HEK293 (cell line): Measurements from ENCODE around the gene EFCAB6.
A peak's percentile ranks its signal among the peaks of the same experiment; 100 is the strongest.

ENCODE experiments used
- CTCF ChIA-PET: fragments of 350-600 bp; formaldehyde crosslinking; extraction: SDS; loops from one replicate; lab custom pipeline; 2021; ENCODE audit warnings: antibody characterized with exemption; lab: Yijun Ruan, JAX
- POLR2A ChIA-PET: fragments of 300-600 bp; formaldehyde crosslinking; extraction: SDS; loops from one replicate; lab custom pipeline; 2020; ENCODE audit warnings: antibody characterized with exemption, inconsistent platforms; lab: Yijun Ruan, JAX
- H3K27ac ChIP-seq: fragments of 200-500 bp; sonication (Bioruptor generic); 2 replicates; pipeline ENCODE4 v1.5.1; 2014; ENCODE audit warnings: low read depth, low read length, control low read depth, inconsistent platforms; ENCODE audit errors: extremely low read depth
- H3K36me3 ChIP-seq, 2 experiments: fragments of 200-500 bp in 1 of 2; sonication (Bioruptor generic) in 1 of 2; 1 replicate in 1 of 2; 2 replicates in 1 of 2; pipeline ENCODE4 v1.5.1; 2014 to 2017; ENCODE audit warnings: inconsistent platforms in 2 of 2, low read length in 2 of 2; ENCODE audit not compliant: control insufficient read depth in 2 of 2, insufficient read depth in 1 of 2
- H3K4me1 ChIP-seq: fragments of 200-500 bp; sonication (Bioruptor generic); 2 replicates; pipeline ENCODE4 v1.5.1; 2014; ENCODE audit warnings: mild to moderate bottlenecking, low read length, inconsistent platforms; ENCODE audit not compliant: control insufficient read depth, insufficient read depth
- H3K4me3 ChIP-seq: 2 replicates; pipeline ENCODE4 v1.5.1; 2011; ENCODE audit warnings: low read depth, mild to moderate bottlenecking, control low read depth, low read length, moderate library complexity
- H3K9me3 ChIP-seq: fragments of 200-500 bp; sonication (Bioruptor generic); 2 replicates; pipeline ENCODE4 v1.5.1; 2014; ENCODE audit warnings: low read depth, low read length, inconsistent platforms; ENCODE audit not compliant: control insufficient read depth, insufficient read depth
- EGR2 ChIP-seq: fragments of 450-650 bp; formaldehyde crosslinking; IDR thresholded peaks from 2 replicates; pipeline ENCODE4 v1.5.1; 2016; ENCODE audit warnings: low read depth, missing biosample characterization, missing genetic modification characterization
- GLI2 ChIP-seq: fragments of 450-650 bp; formaldehyde crosslinking; IDR thresholded peaks from 2 replicates; pipeline ENCODE4; 2017; ENCODE audit warnings: missing biosample characterization, missing genetic modification characterization, low read depth, borderline replicate concordance
- KLF16 ChIP-seq: fragments of 450-650 bp; formaldehyde crosslinking; IDR thresholded peaks from 2 replicates; pipeline ENCODE4 v1.5.1; 2017; ENCODE audit warnings: missing biosample characterization, missing genetic modification characterization
- MEIS1 ChIP-seq: sonication (generic); formaldehyde crosslinking; IDR thresholded peaks from 2 replicates; pipeline ENCODE4 v1.8.1; 2022; ENCODE audit warnings: missing genetic modification reagents, mild to moderate bottlenecking, borderline replicate concordance
- SCRT2 ChIP-seq: fragments of 450-650 bp; formaldehyde crosslinking; IDR thresholded peaks from 2 replicates; pipeline ENCODE4 v1.5.1; 2016; ENCODE audit warnings: missing biosample characterization, missing genetic modification characterization
- SP3 ChIP-seq: fragments of 450-650 bp; formaldehyde crosslinking; IDR thresholded peaks from 2 replicates; pipeline ENCODE4 v1.5.1; 2016; ENCODE audit warnings: missing biosample characterization, missing genetic modification characterization
- ZBTB8A ChIP-seq: fragments of 450-650 bp; formaldehyde crosslinking; IDR thresholded peaks from 2 replicates; pipeline ENCODE4 v1.5.1; 2016; ENCODE audit warnings: missing biosample characterization, missing genetic modification characterization
- ZIC2 ChIP-seq: fragments of 450-650 bp; formaldehyde crosslinking; IDR thresholded peaks from 2 replicates; pipeline ENCODE4 v1.5.1; 2016; ENCODE audit warnings: missing biosample characterization, missing genetic modification characterization
- ZNF169 ChIP-seq: fragments of 450-650 bp; formaldehyde crosslinking; IDR thresholded peaks from 2 replicates; pipeline ENCODE4 v1.5.1; 2016; ENCODE audit warnings: missing biosample characterization, missing genetic modification characterization
- ZNF175 ChIP-seq: fragments of 450-650 bp; formaldehyde crosslinking; IDR thresholded peaks from 2 replicates; pipeline ENCODE4 v1.5.1; 2016; ENCODE audit warnings: missing biosample characterization, missing genetic modification characterization
- ZNF292 ChIP-seq: fragments of 450-650 bp; formaldehyde crosslinking; IDR thresholded peaks from 2 replicates; pipeline ENCODE4 v1.5.1; 2016; ENCODE audit warnings: low read depth, missing biosample characterization, missing genetic modification characterization, borderline replicate concordance
- ZNF366 ChIP-seq: fragments of 450-650 bp; formaldehyde crosslinking; conservative IDR thresholded peaks from 2 replicates; pipeline ENCODE4 v1.5.1; 2016; ENCODE audit warnings: missing biosample characterization, missing genetic modification characterization
- ZNF585B ChIP-seq: fragments of 450-650 bp; formaldehyde crosslinking; IDR thresholded peaks from 2 replicates; pipeline ENCODE4 v1.5.1; 2016; ENCODE audit warnings: missing biosample characterization, missing genetic modification characterization
- ZNF701 ChIP-seq: fragments of 450-650 bp; formaldehyde crosslinking; IDR thresholded peaks from 2 replicates; pipeline ENCODE4 v1.5.1; 2016; ENCODE audit warnings: missing biosample characterization, missing genetic modification characterization
- ZNF707 ChIP-seq: fragments of 450-650 bp; formaldehyde crosslinking; IDR thresholded peaks from 2 replicates; pipeline ENCODE4 v1.5.1; 2016; ENCODE audit warnings: missing biosample characterization, missing genetic modification characterization
- TF ChIP-seq, protein P1 (sequence below): fragments of 450-650 bp; formaldehyde crosslinking; IDR thresholded peaks from 2 replicates; pipeline ENCODE4 v1.5.1; 2017; ENCODE audit warnings: missing biosample characterization, missing genetic modification characterization
- TF ChIP-seq, protein P2 (sequence below): fragments of 450-650 bp; formaldehyde crosslinking; IDR thresholded peaks from 2 replicates; pipeline ENCODE4 v1.5.1; 2017; ENCODE audit warnings: missing biosample characterization, mild to moderate bottlenecking, missing genetic modification characterization, moderate library complexity

The EFCAB6 gene

DNA sequence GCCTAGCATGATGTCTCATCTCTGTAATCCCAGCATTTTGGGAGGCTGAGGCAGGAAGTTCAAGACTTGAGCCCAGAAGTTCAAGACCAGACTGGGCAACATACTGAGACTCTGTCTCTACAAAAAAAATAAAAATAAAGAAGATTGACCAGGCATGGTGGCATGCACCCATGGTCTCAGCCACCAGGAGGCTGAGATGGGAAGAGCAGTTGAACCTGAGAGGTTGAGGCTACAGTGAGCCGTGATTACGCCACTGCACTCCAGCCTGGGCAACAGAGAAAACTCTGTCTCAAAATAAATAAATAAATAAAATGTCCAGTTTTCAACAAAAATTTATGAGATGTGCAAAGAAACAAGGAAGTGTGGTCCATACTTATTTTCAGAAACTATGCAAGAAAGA is 28.3 kb downstream of the EFCAB6 start:
- Histone ChIP-seq H3K27ac (no peak overlapping the region), H3K9me3 (no peaks in the 10 kb centered on the region), H3K4me1 (no peaks in the 10 kb centered on the region)
- TF ChIP-seq, protein P1, sequence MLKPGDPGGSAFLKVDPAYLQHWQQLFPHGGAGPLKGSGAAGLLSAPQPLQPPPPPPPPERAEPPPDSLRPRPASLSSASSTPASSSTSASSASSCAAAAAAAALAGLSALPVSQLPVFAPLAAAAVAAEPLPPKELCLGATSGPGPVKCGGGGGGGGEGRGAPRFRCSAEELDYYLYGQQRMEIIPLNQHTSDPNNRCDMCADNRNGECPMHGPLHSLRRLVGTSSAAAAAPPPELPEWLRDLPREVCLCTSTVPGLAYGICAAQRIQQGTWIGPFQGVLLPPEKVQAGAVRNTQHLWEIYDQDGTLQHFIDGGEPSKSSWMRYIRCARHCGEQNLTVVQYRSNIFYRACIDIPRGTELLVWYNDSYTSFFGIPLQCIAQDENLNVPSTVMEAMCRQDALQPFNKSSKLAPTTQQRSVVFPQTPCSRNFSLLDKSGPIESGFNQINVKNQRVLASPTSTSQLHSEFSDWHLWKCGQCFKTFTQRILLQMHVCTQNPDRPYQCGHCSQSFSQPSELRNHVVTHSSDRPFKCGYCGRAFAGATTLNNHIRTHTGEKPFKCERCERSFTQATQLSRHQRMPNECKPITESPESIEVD: no peak
- TF ChIP-seq GLI2 (tag by site-specific recombination) (no peak), ZNF366 (tag by site-specific recombination) (no peak), ZNF707 (tag by site-specific recombination) (no peak)
- TF ChIP-seq, all 188 proteins: peak for 0
- ChIA-PET CTCF (interaction anchor here (1.0 to 1.2 kb wide), 2 partner anchors 13 to 395 kb away, joined by 3 to 4 read pairs; no protein-coding TSS in a partner anchor), POLR2A (interaction anchor here (0.5 to 0.6 kb wide), 2 partner anchors 393 to 1737 kb away, joined by 5 to 8 read pairs; no protein-coding TSS in a partner anchor)
- H3K36me3 ChIP-seq: no peaks in the 10 kb centered on the region
- H3K4me3 ChIP-seq: no peak overlapping the region

DNA sequence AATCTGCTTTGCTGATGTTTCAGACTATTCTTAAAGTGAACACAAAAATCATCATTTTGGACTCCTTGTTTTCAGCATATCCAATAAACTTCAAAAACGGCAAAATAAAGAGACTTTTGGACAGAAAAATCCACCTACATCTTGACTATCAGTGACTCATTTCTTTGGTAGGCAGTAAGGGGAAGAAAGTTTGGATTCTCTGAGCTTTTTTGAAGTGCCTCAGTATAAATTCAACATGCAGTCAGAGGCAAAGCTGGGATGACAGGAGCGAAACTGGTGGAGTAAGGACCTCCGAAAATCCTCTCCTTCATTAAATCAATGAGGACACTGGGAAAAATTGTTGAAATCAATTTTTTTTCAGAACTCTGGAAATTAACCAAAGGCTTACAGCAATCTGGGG is 29.7 kb downstream of the EFCAB6 start:
- H3K4me3 ChIP-seq: no peak overlapping the region
- ChIA-PET CTCF (interaction anchor here (1.2 to 1.3 kb wide), 3 partner anchors 14 to 37 kb away, joined by 3 to 4 read pairs (median 4); no protein-coding TSS in a partner anchor), POLR2A (no interaction called here)
- H3K27ac ChIP-seq: no peak overlapping the region
- no peaks in the 10 kb centered on the region for H3K9me3 ChIP-seq
- no peaks in the 10 kb centered on the region for H3K36me3 ChIP-seq
- no peak for TF ChIP-seq ZNF292 (tag by site-specific recombination)
- TF ChIP-seq ZBTB8A: no peak
- TF ChIP-seq SP3: no peak
- no peak for TF ChIP-seq ZNF701 (tag by site-specific recombination)
- TF ChIP-seq, protein P2, sequence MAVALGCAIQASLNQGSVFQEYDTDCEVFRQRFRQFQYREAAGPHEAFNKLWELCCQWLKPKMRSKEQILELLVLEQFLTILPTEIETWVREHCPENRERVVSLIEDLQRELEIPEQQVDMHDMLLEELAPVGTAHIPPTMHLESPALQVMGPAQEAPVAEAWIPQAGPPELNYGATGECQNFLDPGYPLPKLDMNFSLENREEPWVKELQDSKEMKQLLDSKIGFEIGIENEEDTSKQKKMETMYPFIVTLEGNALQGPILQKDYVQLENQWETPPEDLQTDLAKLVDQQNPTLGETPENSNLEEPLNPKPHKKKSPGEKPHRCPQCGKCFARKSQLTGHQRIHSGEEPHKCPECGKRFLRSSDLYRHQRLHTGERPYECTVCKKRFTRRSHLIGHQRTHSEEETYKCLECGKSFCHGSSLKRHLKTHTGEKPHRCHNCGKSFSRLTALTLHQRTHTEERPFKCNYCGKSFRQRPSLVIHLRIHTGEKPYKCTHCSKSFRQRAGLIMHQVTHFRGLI: no peak
- TF ChIP-seq ZNF169 (tag by site-specific recombination): no peak
- no peak for TF ChIP-seq KLF16
- peak; percentile 25 for TF ChIP-seq ZNF585B (tag by site-specific recombination)
- no peaks in the 10 kb centered on the region for H3K4me1 ChIP-seq

DNA sequence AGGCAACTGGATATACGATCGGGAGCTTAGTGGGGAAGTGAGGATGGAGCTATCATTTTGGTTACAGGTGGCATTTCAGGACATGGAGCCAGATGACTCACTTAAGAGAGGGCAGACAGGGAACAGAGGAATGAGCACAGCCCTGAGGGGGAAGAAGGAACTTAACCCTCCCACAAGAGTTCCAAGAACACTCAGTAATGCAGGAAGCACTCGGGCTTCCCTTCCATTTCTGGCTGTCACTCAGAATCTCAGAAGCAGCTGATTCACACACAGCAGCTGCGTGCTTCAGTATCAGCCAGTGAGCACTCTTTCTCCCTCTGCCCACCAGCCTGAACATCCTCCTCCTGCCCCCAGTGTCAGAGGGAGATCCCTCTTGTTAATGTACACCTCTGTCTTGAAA is 34.8 kb downstream of the EFCAB6 start:
- TF ChIP-seq ZIC2 (tag by site-specific recombination) (no peak), ZNF175 (tag by site-specific recombination) (no peak), MEIS1 (CRISPR knock-in tag) (peak; percentile 98), EGR2 (tag by site-specific recombination) (0 out of 2 replicates have a peak, but pooled peaks have one; percentile 17), SCRT2 (tag by site-specific recombination) (peak; percentile 65)
- Histone ChIP-seq H3K4me3 (peak overlapping the region; percentile 2; the same call in 1 of the 2 replicates), H3K4me1 (no peaks in the 10 kb centered on the region), H3K36me3 (no peaks in the 10 kb centered on the region), H3K27ac (no peak overlapping the region), H3K9me3 (no peaks in the 10 kb centered on the region)
- ChIA-PET POLR2A (interaction anchor here (0.6 to 1.2 kb wide), 2 partner anchors 35 to 256 kb away, joined by 5 to 8 read pairs; partner anchors contain the start of gene EFCAB6), CTCF (interaction anchor here (0.8 kb wide), 1 partner anchor 80 kb away, joined by 3 read pairs; no protein-coding TSS in a partner anchor)
